Pancreas (tissue), 10 donors: Measurements from ENCODE around the gene B4GALT6. TPM values are rescaled to one million over a fixed set of nuclear protein-coding genes. Genes with fewer than 3 reads are reported as not detected.
A peak's percentile ranks its signal among the peaks of the same experiment; 100 is the strongest.

Experiments used
- ATAC-seq, 4 donors: fragments of 200-7000 bp; cut with Tn5 transposase; one replicate each; pipeline versions ENCODE4 v1.8.0 to v1.9.1; 2020; ENCODE audit warnings: mild to moderate bottlenecking in 4 of 4, moderate library complexity in 4 of 4
- DNase-seq, 6 donors: peaks; one replicate each; pipeline ENCODE4 v3.0.0-alpha.2; 2020
- FAIRE-seq: peaks from 2 replicates; lab custom pipeline; 2012; peaks lifted over from hg19 to GRCh38; lab: Jason Lieb, UNC
- H3K27ac ChIP-seq, 4 donors: fragments of 200-600 bp; sonication (generic); 1 replicate in 3 of 4; 2 replicates in 1 of 4; pipeline versions ENCODE4 v1.5.0 to v1.8.0; 2020
- H3K27me3 ChIP-seq, 4 donors: fragments of 200-600 bp; one replicate each; pipeline ENCODE4 v1.8.0; 2021
- H3K36me3 ChIP-seq, 3 donors: fragments of 200-600 bp; sonication (generic) in 1 of 3; one replicate each; pipeline versions ENCODE4 v1.5.0 to v1.8.0; 2020 to 2021
- H3K4me1 ChIP-seq, 3 donors: fragments of 200-600 bp; one replicate each; pipeline ENCODE4 v1.8.0; 2021
- H3K4me3 ChIP-seq, 4 donors: fragments of 200-600 bp; sonication (generic) in 2 of 4; one replicate each; pipeline versions ENCODE4 v1.5.0 to v1.8.0; 2020 to 2021
- H3K9me3 ChIP-seq, 4 donors: fragments of 200-600 bp; one replicate each; pipeline ENCODE4 v1.8.0; 2021
- WGBS, 2 donors: extraction: QIAGEN DNeasy Blood & Tissue Kit; methylation state at CpG; one replicate each; pipeline ENCODE4 v1.1.7; 2013; 5-methylcytosine and 5-hydroxymethylcytosine counted together
- intact Hi-C, 3 donors: fragments of 100-400 bp; cut with DNase I; formaldehyde crosslinking; loops; one replicate each; pipeline versions ENCODE4 v1.11.1 to v1.14.2; 2022
- polyA plus RNA-seq, 2 donors: library from polyadenylated mRNA; stranded (reverse); fragments of 200-250 nt; gene quantifications; one replicate each; pipeline ENCODE4 v1.2.3, GENCODE V29; 2013
- total RNA-seq, 6 donors: library from RNA; stranded (reverse); fragmentation: NEBNext Ultra II Directional in 4 of 6; extraction: Animal tissue kit (Norgen Biotek cat#: 25700) in 4 of 6; gene quantifications; one replicate each; pipeline versions ENCODE4 v1.2.1 to v1.2.4, GENCODE V29; 2021 to 2023
- TF ChIP-seq, protein P1 (sequence below), 4 donors: fragments of 200-600 bp; sonication (generic) in 3 of 4; IDR thresholded peaks; one replicate each; pipeline versions ENCODE4 v1.5.0 to v1.8.0; 2021; ENCODE audit warnings: antibody characterized with exemption in 4 of 4
- donor health status: healthy with polysubstance abuse.
- donor health status: DM: no; HTN: no; CAD: no; lungs with moderate emphysema.
- donor health status: DM: no; HTN: no; CAD: no.
- donor health status: control.
- donor health status: control.
- donor health status: Bipolar disorder and iron deficiency.
- donor health status: DM: yes; HTN: yes; CAD: no.
- donor health status: DM: no; HTN: no; CAD: no.
- donor health status: DM: no; HTN: no; CAD: no.
- donor health status: DM: yes; HTN: yes; CAD: no.

The B4GALT6 gene
- total and polyA plus RNA-seq, 8 donors, result 0.79 to 4.6 (median 2.8) TPM

DNA sequence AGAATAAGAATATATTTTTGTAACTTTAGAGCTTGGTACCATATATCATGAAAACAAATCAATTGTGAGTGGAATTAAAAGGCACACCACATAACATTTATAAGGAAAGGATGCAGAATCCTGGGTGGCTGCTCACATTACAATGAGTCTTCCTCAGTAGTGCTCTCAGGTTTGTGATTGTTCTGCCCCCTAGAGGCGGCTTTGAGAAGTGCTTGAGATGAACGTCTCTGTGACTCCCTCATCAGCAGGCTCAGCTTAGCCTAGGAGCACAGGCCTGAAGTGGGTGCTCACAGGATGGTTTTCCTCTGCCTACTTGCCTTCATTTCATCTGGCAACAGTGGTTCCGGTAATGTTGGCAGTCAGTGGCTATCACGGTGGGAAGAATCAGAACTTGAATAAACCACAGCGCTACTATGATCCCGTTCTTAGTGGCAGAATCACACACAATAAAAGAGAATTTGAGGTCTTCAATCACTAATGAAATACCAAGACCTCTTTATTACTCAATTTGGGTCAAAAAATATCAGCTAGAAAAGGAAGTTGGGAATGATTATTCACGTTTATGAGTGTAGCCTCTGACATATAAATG lies 38.1 kb upstream of the B4GALT6 start:
- TF ChIP-seq, protein P1, sequence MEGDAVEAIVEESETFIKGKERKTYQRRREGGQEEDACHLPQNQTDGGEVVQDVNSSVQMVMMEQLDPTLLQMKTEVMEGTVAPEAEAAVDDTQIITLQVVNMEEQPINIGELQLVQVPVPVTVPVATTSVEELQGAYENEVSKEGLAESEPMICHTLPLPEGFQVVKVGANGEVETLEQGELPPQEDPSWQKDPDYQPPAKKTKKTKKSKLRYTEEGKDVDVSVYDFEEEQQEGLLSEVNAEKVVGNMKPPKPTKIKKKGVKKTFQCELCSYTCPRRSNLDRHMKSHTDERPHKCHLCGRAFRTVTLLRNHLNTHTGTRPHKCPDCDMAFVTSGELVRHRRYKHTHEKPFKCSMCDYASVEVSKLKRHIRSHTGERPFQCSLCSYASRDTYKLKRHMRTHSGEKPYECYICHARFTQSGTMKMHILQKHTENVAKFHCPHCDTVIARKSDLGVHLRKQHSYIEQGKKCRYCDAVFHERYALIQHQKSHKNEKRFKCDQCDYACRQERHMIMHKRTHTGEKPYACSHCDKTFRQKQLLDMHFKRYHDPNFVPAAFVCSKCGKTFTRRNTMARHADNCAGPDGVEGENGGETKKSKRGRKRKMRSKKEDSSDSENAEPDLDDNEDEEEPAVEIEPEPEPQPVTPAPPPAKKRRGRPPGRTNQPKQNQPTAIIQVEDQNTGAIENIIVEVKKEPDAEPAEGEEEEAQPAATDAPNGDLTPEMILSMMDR (IDR thresholded peaks at IDR 0.05), result peak; percentile 72 to 91 (median 82)
- Histone ChIP-seq H3K27me3 (no peaks in the 10 kb centered on the region), H3K27ac (no peak overlapping the region), H3K4me3 (no peak overlapping the region), H3K36me3 (no peaks in the 10 kb centered on the region), H3K9me3 (no peaks in the 10 kb centered on the region), H3K4me1 (no peaks in the 10 kb centered on the region)
- 32 to 33% methylated on average over 7 of the region's 7 CpGs for WGBS, 2 donors
- DNase-seq (peak; percentile 61 to 85 (median 74)), ATAC-seq (peak; percentile 83 to 95 (median 93)), FAIRE-seq (peak; percentile 83)
- intact Hi-C loops, result no loop called here

DNA sequence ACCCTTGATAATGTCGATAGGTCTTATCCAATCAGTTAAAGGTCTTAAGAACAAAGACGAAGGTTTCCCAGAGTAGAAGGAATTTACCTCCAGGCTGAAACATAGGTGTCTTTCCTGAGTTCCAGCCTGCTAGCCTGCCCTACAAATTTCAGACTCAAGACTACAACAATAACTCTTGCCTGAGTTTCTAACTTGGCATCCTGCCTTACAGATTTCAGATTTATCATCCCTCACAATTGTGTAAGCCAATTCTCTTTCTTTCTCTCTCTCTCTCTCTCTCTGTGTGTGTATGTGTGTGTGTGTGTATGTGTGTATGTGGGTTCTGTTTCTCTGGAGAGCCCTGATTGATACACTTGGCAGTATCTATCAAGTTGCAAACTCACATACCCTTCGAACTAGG lies 37.2 kb upstream of the B4GALT6 start:
- FAIRE-seq, result no peak
- H3K27ac ChIP-seq, result no peak overlapping the region
- no peaks in the 10 kb centered on the region for H3K27me3 ChIP-seq
- TF ChIP-seq, protein P1 (IDR thresholded peaks at IDR 0.05), result no peak
- no peak for DNase-seq
- no peaks in the 10 kb centered on the region for H3K36me3 ChIP-seq
- H3K9me3 ChIP-seq, result no peaks in the 10 kb centered on the region
- intact Hi-C loops, result no loop called here
- no peak for ATAC-seq
- H3K4me1 ChIP-seq, result no peaks in the 10 kb centered on the region
- 48 to 57% methylated on average over 3 of the region's 3 CpGs for WGBS, 2 donors
- H3K4me3 ChIP-seq, result no peak overlapping the region

DNA sequence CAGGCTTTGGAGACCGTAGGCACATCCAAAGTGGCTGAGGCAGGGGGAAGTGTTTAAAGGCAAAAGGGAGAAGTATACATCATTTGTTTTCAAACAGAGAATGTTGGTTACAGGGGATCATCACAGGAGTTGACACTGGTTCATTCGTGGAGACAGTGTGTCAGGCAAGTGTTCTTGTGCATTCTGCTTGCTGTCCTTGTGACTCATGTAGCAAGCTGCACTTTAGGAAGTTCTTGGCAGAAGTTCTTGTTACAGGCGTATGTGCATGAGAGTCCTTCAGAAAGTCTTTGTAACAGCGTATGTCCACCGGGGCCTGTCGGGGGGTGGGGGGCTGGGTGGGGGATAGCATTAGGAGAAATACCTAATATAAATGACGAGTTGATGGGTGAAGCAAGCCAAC lies 36.5 kb upstream of the B4GALT6 start:
- FAIRE-seq, result no peak
- no peaks in the 10 kb centered on the region for H3K9me3 ChIP-seq
- H3K27ac ChIP-seq, result no peak overlapping the region
- DNase-seq, result no peak
- TF ChIP-seq, protein P1 (IDR thresholded peaks at IDR 0.05), result no peak
- intact Hi-C loops, result no loop called here
- 68 to 82% methylated on average over 7 of the region's 7 CpGs for WGBS, 2 donors
- H3K4me3 ChIP-seq, result no peak overlapping the region
- no peaks in the 10 kb centered on the region for H3K4me1 ChIP-seq
- no peaks in the 10 kb centered on the region for H3K36me3 ChIP-seq
- no peaks in the 10 kb centered on the region for H3K27me3 ChIP-seq
- no peak for ATAC-seq

DNA sequence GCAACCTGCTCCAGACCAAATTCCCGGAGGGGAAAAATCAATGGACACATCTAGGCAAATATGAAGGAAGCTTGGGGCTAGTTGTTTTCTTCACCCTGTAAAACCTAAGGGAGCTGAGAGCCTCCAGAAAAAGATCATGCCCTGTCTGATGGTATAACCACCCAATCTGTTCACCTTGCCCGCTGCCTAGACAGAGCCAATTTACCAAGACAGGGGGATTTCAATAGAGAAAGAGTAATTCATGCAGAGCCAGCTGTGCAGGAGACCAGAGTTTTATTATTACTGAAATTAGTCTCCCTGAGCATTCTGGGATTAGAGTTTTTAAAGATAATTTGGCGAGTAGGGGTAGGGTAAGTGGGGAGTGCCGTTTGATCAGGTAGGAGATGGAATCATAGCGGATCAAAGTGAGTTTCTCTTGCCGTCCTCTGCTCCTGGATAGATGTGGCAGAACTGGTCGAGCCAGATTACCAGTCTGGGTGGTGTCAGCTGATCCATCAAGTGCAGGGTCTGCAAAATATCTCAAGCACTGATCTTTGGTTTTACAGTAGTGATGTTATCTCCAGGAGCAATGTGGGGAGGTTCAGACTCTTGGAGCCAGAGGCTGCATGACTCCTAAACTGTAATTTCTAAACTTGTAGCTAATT lies 35.1 kb upstream of the B4GALT6 start:
- WGBS, 2 donors, result 69 to 70% methylated on average over 7 of the region's 7 CpGs
- DNase-seq, result no peak
- H3K4me3 ChIP-seq, result no peak overlapping the region
- no peak overlapping the region for H3K27ac ChIP-seq
- H3K4me1 ChIP-seq, result no peaks in the 10 kb centered on the region
- intact Hi-C loops, result loop anchor here in 1 of 3 donors (10.0 kb wide), 1 partner anchor 165 kb away; no protein-coding TSS in a partner anchor
- no peak for FAIRE-seq
- no peaks in the 10 kb centered on the region for H3K36me3 ChIP-seq
- no peaks in the 10 kb centered on the region for H3K9me3 ChIP-seq
- no peaks in the 10 kb centered on the region for H3K27me3 ChIP-seq
- ATAC-seq, result no peak
- TF ChIP-seq, protein P1 (IDR thresholded peaks at IDR 0.05), result no peak

DNA sequence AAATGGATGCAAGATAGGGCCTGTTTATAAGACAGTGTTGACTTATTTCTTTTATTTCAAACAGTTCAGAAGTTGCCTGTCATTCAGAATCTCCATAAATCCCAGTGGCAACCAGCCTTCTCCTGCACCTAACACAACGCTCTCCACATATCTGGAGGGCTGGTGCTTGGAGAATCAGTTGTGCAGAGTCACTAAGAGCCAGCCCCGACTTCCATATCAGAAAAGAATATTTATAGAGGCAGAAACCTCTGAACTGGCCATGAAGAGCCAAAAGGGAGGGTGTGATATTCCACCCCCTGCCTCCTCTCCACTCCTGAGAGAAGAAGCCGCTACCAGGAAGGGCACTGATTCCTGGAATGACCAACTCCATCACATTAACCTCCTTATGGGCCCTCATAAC lies 34.0 kb upstream of the B4GALT6 start:
- no peak for DNase-seq
- WGBS, 2 donors, result 79 to 82% methylated on average over 3 of the region's 3 CpGs
- FAIRE-seq, result no peak

More for the DNA sequence above, 34.0 kb upstream of the B4GALT6 start:
- intact Hi-C loops, result loop anchor here in 1 of 3 donors (10.0 kb wide), 1 partner anchor 164 kb away; no protein-coding TSS in a partner anchor
- Histone ChIP-seq H3K27ac (no peak overlapping the region), H3K4me3 (no peak overlapping the region), H3K36me3 (no peaks in the 10 kb centered on the region), H3K9me3 (no peaks in the 10 kb centered on the region), H3K27me3 (no peaks in the 10 kb centered on the region), H3K4me1 (no peaks in the 10 kb centered on the region)
- no peak for ATAC-seq
- TF ChIP-seq, protein P1 (IDR thresholded peaks at IDR 0.05), result no peak
